Measurements from ENCODE around the gene OR9Q1. TPM values are rescaled to one million over a fixed set of nuclear protein-coding genes. Genes with fewer than 3 reads are reported as not detected.

Gene OR9Q1
- total and polyA plus RNA-seq, 2 of the 13 experiments (the other 11 are each of a cell fraction or from before 2014, with no cell fraction given): not detected

DNA sequence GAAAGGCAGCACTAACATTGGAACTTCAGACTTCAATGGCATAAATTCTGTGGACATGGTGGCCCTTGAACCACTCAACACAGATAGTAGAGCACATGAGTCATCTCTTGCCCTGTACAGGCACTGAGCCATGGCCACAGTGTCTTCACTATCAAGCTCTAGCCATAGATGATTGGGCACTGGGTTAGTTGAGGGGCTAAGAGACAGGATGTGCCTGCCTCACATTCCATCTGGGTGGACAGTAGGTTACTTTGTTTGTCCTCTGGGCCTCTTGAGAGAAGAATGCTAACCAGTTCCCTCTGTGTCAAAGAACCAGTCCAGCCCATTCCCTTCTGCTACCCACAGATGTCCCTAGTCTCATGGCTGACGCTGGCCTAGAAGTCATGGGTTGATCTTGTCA, 46.9 kb downstream of the OR9Q1 start:
- Histone ChIP-seq H3K9me3 (ENCODE audit: low read length) (no peaks in the 10 kb centered on the region), H2AFZ (ENCODE audit: low read length) (no peak overlapping the region), H3K9ac (ENCODE audit: insufficient read depth, low read depth, low read length) (no peak overlapping the region), H3K4me1 (ENCODE audit: insufficient read depth, low read length) (peaks cover 24% of the 10 kb centered on the region), H3K79me2 (ENCODE audit: insufficient read depth, low read length) (no peaks in the 10 kb centered on the region), H3K36me3 (replicated peaks in 1 of 2; ENCODE audit: control insufficient read depth in 1 of 2, insufficient read depth in 2 of 2, low read length in 2 of 2) (no peaks in the 10 kb centered on the region), H4K20me1 (ENCODE audit: insufficient read depth, low read length) (no peaks in the 10 kb centered on the region), H3K27ac (ENCODE audit: extremely low read length, insufficient read depth, low read length) (no peak overlapping the region), H3K4me3 (replicated peaks in 1 of 3; ENCODE audit: insufficient read depth in 1 of 3, low read depth in 2 of 3, low read length in 3 of 3) (no peak overlapping the region), H3K4me2 (ENCODE audit: low read depth, low read length) (no peak overlapping the region), H3K27me3 (ENCODE audit: control insufficient read depth in 1 of 2, insufficient read depth in 2 of 2, low read length in 2 of 2) (no peaks in the 10 kb centered on the region)
- DNase-seq (ENCODE audit: low spot score) (peak; percentile 80), FAIRE-seq (no peak), ATAC-seq (peak; percentile 87)
- 29% methylated on average over 1 of the region's 1 CpG for WGBS (ENCODE audit: low lambda C conversion rate)
- TF ChIP-seq, protein P1, sequence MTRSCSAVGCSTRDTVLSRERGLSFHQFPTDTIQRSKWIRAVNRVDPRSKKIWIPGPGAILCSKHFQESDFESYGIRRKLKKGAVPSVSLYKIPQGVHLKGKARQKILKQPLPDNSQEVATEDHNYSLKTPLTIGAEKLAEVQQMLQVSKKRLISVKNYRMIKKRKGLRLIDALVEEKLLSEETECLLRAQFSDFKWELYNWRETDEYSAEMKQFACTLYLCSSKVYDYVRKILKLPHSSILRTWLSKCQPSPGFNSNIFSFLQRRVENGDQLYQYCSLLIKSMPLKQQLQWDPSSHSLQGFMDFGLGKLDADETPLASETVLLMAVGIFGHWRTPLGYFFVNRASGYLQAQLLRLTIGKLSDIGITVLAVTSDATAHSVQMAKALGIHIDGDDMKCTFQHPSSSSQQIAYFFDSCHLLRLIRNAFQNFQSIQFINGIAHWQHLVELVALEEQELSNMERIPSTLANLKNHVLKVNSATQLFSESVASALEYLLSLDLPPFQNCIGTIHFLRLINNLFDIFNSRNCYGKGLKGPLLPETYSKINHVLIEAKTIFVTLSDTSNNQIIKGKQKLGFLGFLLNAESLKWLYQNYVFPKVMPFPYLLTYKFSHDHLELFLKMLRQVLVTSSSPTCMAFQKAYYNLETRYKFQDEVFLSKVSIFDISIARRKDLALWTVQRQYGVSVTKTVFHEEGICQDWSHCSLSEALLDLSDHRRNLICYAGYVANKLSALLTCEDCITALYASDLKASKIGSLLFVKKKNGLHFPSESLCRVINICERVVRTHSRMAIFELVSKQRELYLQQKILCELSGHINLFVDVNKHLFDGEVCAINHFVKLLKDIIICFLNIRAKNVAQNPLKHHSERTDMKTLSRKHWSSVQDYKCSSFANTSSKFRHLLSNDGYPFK (CRISPR knock-in tag; IDR thresholded peaks at IDR 0.05; ENCODE audit: borderline replicate concordance): no peak
- TF ChIP-seq FOSL2 (CRISPR knock-in tag; IDR thresholded peaks at IDR 0.05): peak; percentile 67
- TF ChIP-seq, protein P2, sequence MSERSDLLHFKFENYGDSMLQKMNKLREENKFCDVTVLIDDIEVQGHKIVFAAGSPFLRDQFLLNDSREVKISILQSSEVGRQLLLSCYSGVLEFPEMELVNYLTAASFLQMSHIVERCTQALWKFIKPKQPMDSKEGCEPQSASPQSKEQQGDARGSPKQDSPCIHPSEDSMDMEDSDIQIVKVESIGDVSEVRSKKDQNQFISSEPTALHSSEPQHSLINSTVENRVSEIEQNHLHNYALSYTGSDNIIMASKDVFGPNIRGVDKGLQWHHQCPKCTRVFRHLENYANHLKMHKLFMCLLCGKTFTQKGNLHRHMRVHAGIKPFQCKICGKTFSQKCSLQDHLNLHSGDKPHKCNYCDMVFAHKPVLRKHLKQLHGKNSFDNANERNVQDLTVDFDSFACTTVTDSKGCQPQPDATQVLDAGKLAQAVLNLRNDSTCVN (CRISPR knock-in tag; IDR thresholded peaks at IDR 0.05; ENCODE audit: borderline replicate concordance): no peak
- peak; percentile 25; the same call in 1 of the 2 replicates for TF ChIP-seq STAG1 (CRISPR knock-in tag; IDR thresholded peaks at IDR 0.05)
- no peak for TF ChIP-seq ZFP62 (CRISPR knock-in tag; IDR thresholded peaks at IDR 0.05)
- TF ChIP-seq MIER2 (CRISPR knock-in tag; IDR thresholded peaks at IDR 0.05): 0 out of 2 replicates have a peak, but pooled peaks have one; percentile 13
- TF ChIP-seq ZNF644 (CRISPR knock-in tag; IDR thresholded peaks at IDR 0.05; ENCODE audit: low read depth): peak; percentile 82; the same call in 1 of the 2 replicates
- TF ChIP-seq, protein P3, sequence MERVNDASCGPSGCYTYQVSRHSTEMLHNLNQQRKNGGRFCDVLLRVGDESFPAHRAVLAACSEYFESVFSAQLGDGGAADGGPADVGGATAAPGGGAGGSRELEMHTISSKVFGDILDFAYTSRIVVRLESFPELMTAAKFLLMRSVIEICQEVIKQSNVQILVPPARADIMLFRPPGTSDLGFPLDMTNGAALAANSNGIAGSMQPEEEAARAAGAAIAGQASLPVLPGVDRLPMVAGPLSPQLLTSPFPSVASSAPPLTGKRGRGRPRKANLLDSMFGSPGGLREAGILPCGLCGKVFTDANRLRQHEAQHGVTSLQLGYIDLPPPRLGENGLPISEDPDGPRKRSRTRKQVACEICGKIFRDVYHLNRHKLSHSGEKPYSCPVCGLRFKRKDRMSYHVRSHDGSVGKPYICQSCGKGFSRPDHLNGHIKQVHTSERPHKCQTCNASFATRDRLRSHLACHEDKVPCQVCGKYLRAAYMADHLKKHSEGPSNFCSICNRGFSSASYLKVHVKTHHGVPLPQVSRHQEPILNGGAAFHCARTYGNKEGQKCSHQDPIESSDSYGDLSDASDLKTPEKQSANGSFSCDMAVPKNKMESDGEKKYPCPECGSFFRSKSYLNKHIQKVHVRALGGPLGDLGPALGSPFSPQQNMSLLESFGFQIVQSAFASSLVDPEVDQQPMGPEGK (CRISPR knock-in tag; IDR thresholded peaks at IDR 0.05): no peak
- no peak for TF ChIP-seq ZNF674 (CRISPR knock-in tag; IDR thresholded peaks at IDR 0.05; ENCODE audit: low read depth)
- TF ChIP-seq NR2F6 (IDR thresholded peaks at IDR 0.05): no peak
- TF ChIP-seq NR2F6 (CRISPR knock-in tag; IDR thresholded peaks at IDR 0.05): no peak
- TF ChIP-seq, protein P4, sequence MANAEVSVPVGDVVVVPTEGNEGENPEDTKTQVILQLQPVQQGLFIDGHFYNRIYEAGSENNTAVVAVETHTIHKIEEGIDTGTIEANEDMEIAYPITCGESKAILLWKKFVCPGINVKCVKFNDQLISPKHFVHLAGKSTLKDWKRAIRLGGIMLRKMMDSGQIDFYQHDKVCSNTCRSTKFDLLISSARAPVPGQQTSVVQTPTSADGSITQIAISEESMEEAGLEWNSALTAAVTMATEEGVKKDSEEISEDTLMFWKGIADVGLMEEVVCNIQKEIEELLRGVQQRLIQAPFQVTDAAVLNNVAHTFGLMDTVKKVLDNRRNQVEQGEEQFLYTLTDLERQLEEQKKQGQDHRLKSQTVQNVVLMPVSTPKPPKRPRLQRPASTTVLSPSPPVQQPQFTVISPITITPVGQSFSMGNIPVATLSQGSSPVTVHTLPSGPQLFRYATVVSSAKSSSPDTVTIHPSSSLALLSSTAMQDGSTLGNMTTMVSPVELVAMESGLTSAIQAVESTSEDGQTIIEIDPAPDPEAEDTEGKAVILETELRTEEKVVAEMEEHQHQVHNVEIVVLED (CRISPR knock-in tag; IDR thresholded peaks at IDR 0.05; ENCODE audit: borderline replicate concordance): no peak
- 0 out of 2 replicates have a peak, but pooled peaks have one; percentile 15 for TF ChIP-seq ZNF331 (CRISPR knock-in tag; IDR thresholded peaks at IDR 0.05)
- in situ Hi-C loops (cut with HindIII; ENCODE audit: extremely low pct_ligation_motif_present, low pct_unique_long_range_greater_than_20kb): no loop called here
- CTCF ChIA-PET (ENCODE audit: low intra/inter-chr PET ratio, low total read pairs): no interaction called here
- no TSS peak for BruUV-seq (replicated peaks)
- POLR2A ChIA-PET: interaction anchor here (1.2 kb wide), 1 partner anchor 9 kb away, joined by 4 read pairs; no protein-coding TSS in a partner anchor
- intact Hi-C loops (cut with micrococcal nuclease; ENCODE audit: unreplicated experiment): no loop called here
